Neuron (in vitro differentiated cells): ENCODE data around the gene COL23A1.

ENCODE experiments used
- H2AFZ ChIP-seq: one replicate; pipeline ENCODE4 v1.6.1; 2013; ENCODE audit warnings: low read depth, mild to moderate bottlenecking, inconsistent platforms, low read length, moderate library complexity
- H3K27me3 ChIP-seq: one replicate; pipeline ENCODE4 v1.6.1; 2013; ENCODE audit warnings: low read length; ENCODE audit not compliant: insufficient read depth
- H3K36me3 ChIP-seq: one replicate; pipeline ENCODE4 v1.6.1; 2013; ENCODE audit warnings: low read length; ENCODE audit not compliant: insufficient read depth
- H3K4me1 ChIP-seq: one replicate; pipeline ENCODE4 v1.6.1; 2013; ENCODE audit warnings: low read length; ENCODE audit not compliant: insufficient read depth
- H3K4me3 ChIP-seq: 2 replicates; pipeline ENCODE4 v1.5.1; 2013; ENCODE audit warnings: mild to moderate bottlenecking, low read length, moderate library complexity
- H3K9me3 ChIP-seq: one replicate; pipeline ENCODE4 v1.6.1; 2013; ENCODE audit warnings: low read length

COL23A1 gene

DNA sequence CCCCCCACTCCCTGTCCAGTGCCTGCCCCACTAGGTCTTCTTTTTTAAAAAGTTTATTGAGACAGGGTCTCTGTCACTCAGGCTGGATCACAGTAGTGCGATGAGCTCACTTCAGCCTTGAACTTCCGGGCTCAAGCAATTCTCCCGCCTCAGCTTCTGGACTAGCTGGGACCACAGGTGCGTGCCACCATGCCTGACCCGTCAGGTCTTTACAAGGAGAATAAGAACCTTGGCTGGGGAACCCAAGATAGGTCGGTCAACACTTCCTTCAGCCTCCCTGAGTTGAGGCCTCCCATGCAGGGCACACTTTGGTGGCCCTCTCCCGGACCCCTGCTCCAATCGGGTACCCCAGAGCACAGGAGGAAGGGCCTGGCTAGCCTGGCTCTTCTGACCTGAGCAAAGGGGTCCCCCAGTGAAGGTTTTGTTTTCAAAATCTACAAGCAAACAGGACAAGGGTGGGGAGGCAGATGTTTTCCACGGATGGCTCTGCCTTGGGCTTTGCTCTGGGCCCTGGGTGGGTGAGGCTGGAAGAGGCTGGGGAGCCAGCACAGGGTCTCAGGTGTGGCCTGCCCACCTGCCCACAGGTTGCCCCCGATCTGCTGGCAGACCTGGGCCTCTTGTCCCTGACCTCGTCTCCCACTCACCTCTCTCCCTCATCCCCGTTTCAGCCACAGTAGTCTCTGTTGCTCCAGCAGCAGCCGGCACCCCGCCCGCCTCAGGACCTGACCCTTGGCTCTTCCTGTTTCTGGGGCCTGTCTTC is 248.9 kb downstream of the COL23A1 start:
- Histone ChIP-seq H3K4me1 (no peaks in the 10 kb centered on the region), H2AFZ (no peak overlapping the region), H3K9me3 (no peaks in the 10 kb centered on the region), H3K36me3 (no peaks in the 10 kb centered on the region), H3K4me3 (no peak overlapping the region), H3K27me3 (no peaks in the 10 kb centered on the region)

- Histone ChIP-seq H3K36me3 (no peaks in the 10 kb centered on the region), H2AFZ (no peak overlapping the region), H3K4me1 (no peaks in the 10 kb centered on the region), H3K9me3 (no peaks in the 10 kb centered on the region), H3K4me3 (no peak overlapping the region), H3K27me3 (no peaks in the 10 kb centered on the region)
These were observed 249.6 kb downstream of the COL23A1 start for GRCh38 chr5:178340637-178341036.

GRCh38 chr5:178340187-178340586 is 250.0 kb downstream of the COL23A1 start:
- H3K4me3 ChIP-seq, result no peak overlapping the region
- H2AFZ ChIP-seq, result no peak overlapping the region
- no peaks in the 10 kb centered on the region for H3K27me3 ChIP-seq
- H3K36me3 ChIP-seq, result no peaks in the 10 kb centered on the region
- H3K9me3 ChIP-seq, result no peaks in the 10 kb centered on the region
- H3K4me1 ChIP-seq, result no peaks in the 10 kb centered on the region

DNA sequence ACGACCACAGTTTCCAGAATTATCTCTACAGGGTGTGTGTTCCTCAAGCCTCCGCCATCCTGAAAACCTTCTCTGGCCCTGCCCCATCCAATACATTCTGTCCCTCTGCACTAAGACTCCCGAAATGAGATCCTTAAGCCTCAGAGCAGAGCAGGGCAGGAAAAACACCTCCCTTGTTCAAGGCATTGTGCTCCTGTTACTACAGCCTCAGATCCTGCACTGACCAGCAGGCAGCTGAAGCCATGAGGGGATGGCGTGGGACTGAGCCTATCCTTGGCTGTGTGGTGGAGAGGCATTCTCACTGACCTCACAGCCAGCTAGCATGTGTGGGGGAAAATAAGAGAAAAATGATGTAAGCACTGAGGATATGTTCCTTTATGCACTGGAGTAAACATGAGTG is 250.9 kb downstream of the COL23A1 start:
- H2AFZ ChIP-seq, result no peak overlapping the region
- no peaks in the 10 kb centered on the region for H3K4me1 ChIP-seq
- no peaks in the 10 kb centered on the region for H3K27me3 ChIP-seq
- no peaks in the 10 kb centered on the region for H3K9me3 ChIP-seq
- no peaks in the 10 kb centered on the region for H3K36me3 ChIP-seq
- H3K4me3 ChIP-seq, result no peak overlapping the region

DNA sequence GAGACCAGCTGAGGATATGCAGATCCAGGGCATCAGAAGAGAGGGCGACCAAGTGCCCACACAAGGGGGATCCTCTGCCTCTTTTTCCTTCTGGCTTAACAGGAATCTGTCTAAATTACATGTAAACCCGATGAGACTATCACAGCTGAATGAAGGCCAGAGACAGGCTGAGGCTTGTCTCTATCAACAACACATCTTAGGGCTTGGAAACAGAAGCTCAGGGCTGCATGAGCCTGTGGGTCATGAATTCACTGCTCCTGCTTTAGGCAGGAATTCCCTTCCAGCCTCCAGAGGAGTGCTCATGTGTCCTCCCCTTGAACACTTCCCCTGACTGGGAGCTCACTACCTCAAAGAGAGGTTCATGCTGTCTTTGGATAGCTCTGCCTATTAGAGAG is 251.4 kb downstream of the COL23A1 start:
- Histone ChIP-seq H2AFZ (no peak overlapping the region), H3K36me3 (no peaks in the 10 kb centered on the region), H3K4me3 (no peak overlapping the region), H3K27me3 (no peaks in the 10 kb centered on the region), H3K9me3 (no peaks in the 10 kb centered on the region), H3K4me1 (no peaks in the 10 kb centered on the region)

GRCh38 chr5:178338126-178338749 is 252.0 kb downstream of the COL23A1 start:
- Histone ChIP-seq H3K4me3 (no peak overlapping the region), H3K4me1 (no peaks in the 10 kb centered on the region), H3K36me3 (no peaks in the 10 kb centered on the region), H3K9me3 (no peaks in the 10 kb centered on the region), H3K27me3 (no peaks in the 10 kb centered on the region), H2AFZ (no peak overlapping the region)

DNA sequence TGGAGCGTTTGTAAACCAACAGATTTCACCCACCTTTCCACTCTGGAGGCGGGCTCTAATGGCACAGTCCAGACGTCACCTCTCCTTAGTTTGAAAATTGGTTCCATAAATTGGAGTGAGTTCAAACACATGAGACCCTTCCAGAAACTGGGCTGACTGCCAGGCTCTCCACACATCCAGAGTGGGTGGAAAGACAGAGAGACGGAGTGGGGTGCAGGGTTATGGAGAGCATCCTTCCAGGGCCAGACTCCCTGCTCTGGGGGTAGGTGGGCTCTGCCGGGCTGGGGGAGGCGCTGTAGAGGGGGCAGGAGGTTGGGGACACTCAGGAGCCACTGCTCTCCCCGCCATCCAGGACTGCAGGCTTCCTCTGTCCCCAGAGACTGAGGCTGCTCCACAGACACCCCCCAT is 252.9 kb downstream of the COL23A1 start:
- Histone ChIP-seq H3K27me3 (no peaks in the 10 kb centered on the region), H2AFZ (no peak overlapping the region), H3K4me3 (no peak overlapping the region), H3K9me3 (no peaks in the 10 kb centered on the region), H3K36me3 (no peaks in the 10 kb centered on the region), H3K4me1 (no peaks in the 10 kb centered on the region)

GRCh38 chr5:178336889-178337288 is 253.3 kb downstream of the COL23A1 start:
- H3K36me3 ChIP-seq, result no peaks in the 10 kb centered on the region
- H2AFZ ChIP-seq, result no peak overlapping the region
- H3K4me1 ChIP-seq, result no peaks in the 10 kb centered on the region
- H3K4me3 ChIP-seq, result no peak overlapping the region
- no peaks in the 10 kb centered on the region for H3K27me3 ChIP-seq
- no peaks in the 10 kb centered on the region for H3K9me3 ChIP-seq

GRCh38 chr5:178335302-178336030 is 254.7 kb downstream of the COL23A1 start:
- Histone ChIP-seq H3K4me1 (no peaks in the 10 kb centered on the region), H3K27me3 (no peaks in the 10 kb centered on the region), H3K9me3 (no peaks in the 10 kb centered on the region), H3K36me3 (no peaks in the 10 kb centered on the region), H3K4me3 (no peak overlapping the region), H2AFZ (no peak overlapping the region)

- no peaks in the 10 kb centered on the region for H3K9me3 ChIP-seq
- H3K36me3 ChIP-seq, result no peaks in the 10 kb centered on the region
- H2AFZ ChIP-seq, result no peak overlapping the region
- H3K27me3 ChIP-seq, result no peaks in the 10 kb centered on the region
- no peak overlapping the region for H3K4me3 ChIP-seq
- H3K4me1 ChIP-seq, result no peaks in the 10 kb centered on the region
These were observed 255.3 kb downstream of the COL23A1 start for GRCh38 chr5:178334861-178335260.

- Histone ChIP-seq H3K4me1 (no peaks in the 10 kb centered on the region), H3K27me3 (no peaks in the 10 kb centered on the region), H2AFZ (no peak overlapping the region), H3K9me3 (no peaks in the 10 kb centered on the region), H3K4me3 (no peak overlapping the region), H3K36me3 (no peaks in the 10 kb centered on the region)
These were observed 256.2 kb downstream of the COL23A1 start for GRCh38 chr5:178333821-178334481.

DNA sequence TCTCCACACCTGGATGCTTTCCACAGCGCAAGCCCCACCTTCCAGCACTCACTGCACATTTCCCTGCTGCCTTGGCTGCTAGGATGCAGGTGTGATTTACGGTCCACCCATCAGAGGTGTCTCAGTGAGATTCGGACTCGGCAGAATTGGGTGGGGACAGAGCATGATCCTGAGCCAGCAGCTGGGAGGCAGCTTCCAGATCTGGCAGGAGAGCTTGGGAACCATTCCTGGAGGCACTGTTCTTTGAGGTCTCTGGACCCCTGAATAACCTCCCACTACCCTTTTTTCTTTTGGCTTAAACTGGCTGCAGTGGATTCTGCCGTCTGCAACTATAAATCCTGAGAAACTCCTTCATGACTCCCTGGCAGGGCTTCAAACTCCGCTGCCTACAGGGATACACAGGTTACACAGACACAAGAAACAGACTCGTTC is 258.0 kb downstream of the COL23A1 start:
- H3K9me3 ChIP-seq, result no peaks in the 10 kb centered on the region
- no peaks in the 10 kb centered on the region for H3K4me1 ChIP-seq
- H2AFZ ChIP-seq, result no peak overlapping the region
- H3K27me3 ChIP-seq, result no peaks in the 10 kb centered on the region
- H3K4me3 ChIP-seq, result no peak overlapping the region
- no peaks in the 10 kb centered on the region for H3K36me3 ChIP-seq

- no peaks in the 10 kb centered on the region for H3K27me3 ChIP-seq
- no peaks in the 10 kb centered on the region for H3K36me3 ChIP-seq
- no peak overlapping the region for H3K4me3 ChIP-seq
- H2AFZ ChIP-seq, result no peak overlapping the region
- no peaks in the 10 kb centered on the region for H3K9me3 ChIP-seq
- H3K4me1 ChIP-seq, result no peaks in the 10 kb centered on the region
These were observed 258.6 kb downstream of the COL23A1 start for GRCh38 chr5:178331491-178331996.
